ENCODE data around the gene PRKG1.

PRKG1 gene

GRCh38 chr10:52256832-52257691 is 1182.8 kb downstream of the PRKG1 start:
- DNase-seq: no peak

GRCh38 chr10:52257692-52258075 is 1183.4 kb downstream of the PRKG1 start:
- no peak for DNase-seq

- DNase-seq: no peak
These were observed 1184.6 kb downstream of the PRKG1 start for GRCh38 chr10:52258799-52259425.

- no peak for DNase-seq
These were observed 1185.1 kb downstream of the PRKG1 start for GRCh38 chr10:52259426-52259812.

GRCh38 chr10:52261362-52261761 is 1187.1 kb downstream of the PRKG1 start:
- DNase-seq: no peak

GRCh38 chr10:52265131-52265926 is 1191.0 kb downstream of the PRKG1 start:
- no peak for DNase-seq

GRCh38 chr10:52266858-52267257 is 1192.6 kb downstream of the PRKG1 start:
- no peak for DNase-seq

GRCh38 chr10:52268790-52269189 is 1194.5 kb downstream of the PRKG1 start:
- DNase-seq: no peak

GRCh38 chr10:52269233-52269632 is 1194.9 kb downstream of the PRKG1 start:
- DNase-seq: no peak

GRCh38 chr10:52276163-52276562 is 1201.9 kb downstream of the PRKG1 start:
- no peak for DNase-seq

GRCh38 chr10:52276986-52277385 is 1202.7 kb downstream of the PRKG1 start:
- no peak for DNase-seq

- no peak for DNase-seq
These were observed 1205.3 kb downstream of the PRKG1 start for GRCh38 chr10:52279546-52279945.

GRCh38 chr10:52280051-52280450 is 1205.8 kb downstream of the PRKG1 start:
- no peak for DNase-seq

GRCh38 chr10:52283174-52283573 is 1208.9 kb downstream of the PRKG1 start:
- no peak for DNase-seq

GRCh38 chr10:52284416-52285013 is 1210.2 kb downstream of the PRKG1 start:
- no peak for DNase-seq

- no peak for DNase-seq
These were observed 1213.6 kb downstream of the PRKG1 start for GRCh38 chr10:52287866-52288265.

GRCh38 chr10:52297747-52298146 is 1223.5 kb downstream of the PRKG1 start:
- no peak for DNase-seq

- no peak for DNase-seq
These were observed 1226.5 kb downstream of the PRKG1 start for GRCh38 chr10:52300599-52301277.

GRCh38 chr10:52308251-52309031 is 1234.2 kb downstream of the PRKG1 start:
- no peak for DNase-seq

GRCh38 chr10:52312942-52313255 is 1238.6 kb downstream of the PRKG1 start:
- DNase-seq: no peak

GRCh38 chr10:52313256-52313932 is 1239.1 kb downstream of the PRKG1 start:
- DNase-seq: no peak
